GM19193 (cell line): ENCODE data around the gene KPNA4.

Experiments used
- POLR2A ChIP-seq: IDR thresholded peaks from 4 replicates; pipeline ENCODE4 v1.6.1; 2011; ENCODE audit not compliant: insufficient read depth, insufficient read length; ENCODE audit errors: extremely low read depth

KPNA4 gene

GRCh38 chr3:160577093-160577492 is 11.7 kb upstream of the KPNA4 start:
- no peak for TF ChIP-seq POLR2A

GRCh38 chr3:160576621-160577020 is 11.2 kb upstream of the KPNA4 start:
- TF ChIP-seq POLR2A = no peak

GRCh38 chr3:160575589-160575988 is 10.2 kb upstream of the KPNA4 start:
- no peak for TF ChIP-seq POLR2A

GRCh38 chr3:160574636-160575035 is 9.3 kb upstream of the KPNA4 start:
- TF ChIP-seq POLR2A = no peak

- TF ChIP-seq POLR2A = no peak
These were observed 4.7 kb upstream of the KPNA4 start for GRCh38 chr3:160569894-160570652.

- no peak for TF ChIP-seq POLR2A
These were observed 3.6 kb upstream of the KPNA4 start for GRCh38 chr3:160568989-160569388.

GRCh38 chr3:160567774-160568173 is 2.4 kb upstream of the KPNA4 start:
- TF ChIP-seq POLR2A = no peak

GRCh38 chr3:160566499-160566898 is 1.1 kb upstream of the KPNA4 start:
- TF ChIP-seq POLR2A = no peak

- no peak for TF ChIP-seq POLR2A
These were observed 376 bp downstream of the KPNA4 start for GRCh38 chr3:160564949-160565441.

GRCh38 chr3:160564258-160564911 is 986 bp downstream of the KPNA4 start:
- no peak for TF ChIP-seq POLR2A

GRCh38 chr3:160562952-160563351 is 2.4 kb downstream of the KPNA4 start:
- no peak for TF ChIP-seq POLR2A

GRCh38 chr3:160557571-160557970 is 7.8 kb downstream of the KPNA4 start:
- TF ChIP-seq POLR2A = no peak

GRCh38 chr3:160556141-160556540 is 9.2 kb downstream of the KPNA4 start:
- no peak for TF ChIP-seq POLR2A

GRCh38 chr3:160554980-160555379 is 10.4 kb downstream of the KPNA4 start:
- no peak for TF ChIP-seq POLR2A

GRCh38 chr3:160553827-160554226 is 11.5 kb downstream of the KPNA4 start:
- TF ChIP-seq POLR2A = no peak

GRCh38 chr3:160546727-160547126 is 18.6 kb downstream of the KPNA4 start:
- TF ChIP-seq POLR2A = no peak
